ENCODE data around the gene DUS4L.

DNA sequence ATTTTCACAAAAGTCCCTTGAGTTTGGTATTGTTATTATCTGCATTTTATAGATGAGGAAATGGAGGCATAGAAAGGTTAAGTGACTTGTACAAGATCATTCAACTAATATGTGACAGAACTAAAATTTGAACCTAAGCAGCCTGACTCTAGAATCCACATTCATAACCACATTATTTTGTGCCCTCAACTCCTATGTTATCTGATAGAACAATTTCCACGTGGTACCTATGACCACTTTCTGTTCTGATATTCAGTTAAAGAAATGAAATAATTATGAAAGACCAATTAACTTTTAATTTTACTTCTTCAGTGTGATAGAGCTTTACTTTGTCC is 33.8 kb downstream of the DUS4L start:
- TF ChIP-seq, protein P1, sequence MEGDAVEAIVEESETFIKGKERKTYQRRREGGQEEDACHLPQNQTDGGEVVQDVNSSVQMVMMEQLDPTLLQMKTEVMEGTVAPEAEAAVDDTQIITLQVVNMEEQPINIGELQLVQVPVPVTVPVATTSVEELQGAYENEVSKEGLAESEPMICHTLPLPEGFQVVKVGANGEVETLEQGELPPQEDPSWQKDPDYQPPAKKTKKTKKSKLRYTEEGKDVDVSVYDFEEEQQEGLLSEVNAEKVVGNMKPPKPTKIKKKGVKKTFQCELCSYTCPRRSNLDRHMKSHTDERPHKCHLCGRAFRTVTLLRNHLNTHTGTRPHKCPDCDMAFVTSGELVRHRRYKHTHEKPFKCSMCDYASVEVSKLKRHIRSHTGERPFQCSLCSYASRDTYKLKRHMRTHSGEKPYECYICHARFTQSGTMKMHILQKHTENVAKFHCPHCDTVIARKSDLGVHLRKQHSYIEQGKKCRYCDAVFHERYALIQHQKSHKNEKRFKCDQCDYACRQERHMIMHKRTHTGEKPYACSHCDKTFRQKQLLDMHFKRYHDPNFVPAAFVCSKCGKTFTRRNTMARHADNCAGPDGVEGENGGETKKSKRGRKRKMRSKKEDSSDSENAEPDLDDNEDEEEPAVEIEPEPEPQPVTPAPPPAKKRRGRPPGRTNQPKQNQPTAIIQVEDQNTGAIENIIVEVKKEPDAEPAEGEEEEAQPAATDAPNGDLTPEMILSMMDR (conservative IDR thresholded peaks at IDR 0.05; ENCODE audit: low read length): no peak
- no peak for TF ChIP-seq EZH2phosphoT487 (IDR thresholded peaks at IDR 0.05; ENCODE audit: borderline replicate concordance, low read depth, low read length)
